Measurements from ENCODE around the gene YDJC.
"Not testable (repeated sequence)": the region's sequence is repeated elsewhere in the genome, so short reads cannot be mapped to it uniquely, and the experiment has no call there.

YDJC gene

GRCh38 chr22:21629255-21630149 lies at the start of gene YDJC:
Gene YDJC (minus strand): TSS chr22:21630022. CDS start chr22:21630014, 8 bp downstream.
- peak; percentile 95 for DNase-seq

GRCh38 chr22:21679383-21679782 lies 49.6 kb upstream of the YDJC start:
- DNase-seq, result no peak

- not testable (repeated sequence) for DNase-seq
Observed at GRCh38 chr22:21678842-21679241, 49.0 kb upstream of the YDJC start.

- DNase-seq, result no peak
Observed at GRCh38 chr22:21677606-21678443, 48.0 kb upstream of the YDJC start.

GRCh38 chr22:21674638-21675245 lies 44.9 kb upstream of the YDJC start:
- no peak for DNase-seq

- no peak for DNase-seq
Observed at GRCh38 chr22:21673534-21674321, 43.9 kb upstream of the YDJC start.

GRCh38 chr22:21672107-21672629 lies 42.3 kb upstream of the YDJC start:
- no peak for DNase-seq

GRCh38 chr22:21669026-21669425 lies 39.2 kb upstream of the YDJC start:
- DNase-seq, result no peak

- no peak for DNase-seq
Observed at GRCh38 chr22:21666786-21667185, 37.0 kb upstream of the YDJC start.

- no peak for DNase-seq
Observed at GRCh38 chr22:21665047-21665851, 35.4 kb upstream of the YDJC start.

GRCh38 chr22:21663738-21664137 lies 33.9 kb upstream of the YDJC start:
- no peak for DNase-seq

- no peak for DNase-seq
Observed at GRCh38 chr22:21661991-21662390, 32.2 kb upstream of the YDJC start.

- no peak for DNase-seq
Observed at GRCh38 chr22:21660904-21661303, 31.1 kb upstream of the YDJC start.

- DNase-seq, result no peak
Observed at GRCh38 chr22:21659864-21660525, 30.2 kb upstream of the YDJC start.

- peak; percentile 71 for DNase-seq
Observed at GRCh38 chr22:21657360-21658032, 27.7 kb upstream of the YDJC start.

GRCh38 chr22:21657020-21657359 lies 27.2 kb upstream of the YDJC start:
- DNase-seq, result no peak

GRCh38 chr22:21652547-21653545 lies 23.0 kb upstream of the YDJC start:
- no peak for DNase-seq

- peak; percentile 95 for DNase-seq
Observed at GRCh38 chr22:21652010-21652546, 22.3 kb upstream of the YDJC start.

Data from right forelimb (tissue), 1 donor.